ENCODE measurements around the gene SLC2A3. TPM values are rescaled to one million over a fixed set of nuclear protein-coding genes. Genes with fewer than 3 reads are reported as not detected.
A peak's percentile ranks its signal among the peaks of the same experiment; 100 is the strongest.
"Not testable (repeated sequence)": the region's sequence is repeated elsewhere in the genome, so short reads cannot be mapped to it uniquely, and the experiment has no call there.

Gene SLC2A3
- total RNA-seq, 1 donor from 2014 or later = 87.9 TPM

- H3K4me3 Mint-ChIP-seq = no peak overlapping the region
- CTCF ChIA-PET = no interaction called here
- DNase-seq = no peak
Observed at GRCh38 chr12:7951671-7952070, 15.7 kb upstream of the SLC2A3 start.

GRCh38 chr12:7950230-7950943 is 14.4 kb upstream of the SLC2A3 start:
- H3K9me3 Mint-ChIP-seq; H3K36me3 Mint-ChIP-seq (ENCODE audit: low read depth); H3K4me3 Mint-ChIP-seq; CTCF ChIA-PET; intact Hi-C loops (cut with micrococcal nuclease); ATAC-seq (ENCODE audit: low read depth); H3K27ac Mint-ChIP-seq; DNase-seq; H3K27me3 Mint-ChIP-seq: not testable (repeated sequence)
- peaks cover 14% of the 10 kb centered on the region for H3K4me1 Mint-ChIP-seq
- POLR2A ChIA-PET = interaction anchor here (0.7 kb wide), 1 partner anchor 95 kb away, joined by 3 read pairs; no protein-coding TSS in a partner anchor

More at GRCh38 chr12:7951671-7952070, 15.7 kb upstream of the SLC2A3 start:
- H3K4me1 Mint-ChIP-seq = peaks cover 14% of the 10 kb centered on the region
- H3K27me3 Mint-ChIP-seq = no peaks in the 10 kb centered on the region
- no peaks in the 10 kb centered on the region for H3K36me3 Mint-ChIP-seq (ENCODE audit: low read depth)
- intact Hi-C loops (cut with micrococcal nuclease) = no loop called here
- ATAC-seq (ENCODE audit: low read depth) = no peak
- H3K9me3 Mint-ChIP-seq = no peaks in the 10 kb centered on the region
- no peak overlapping the region for H3K27ac Mint-ChIP-seq
- TF ChIP-seq CTCF (IDR thresholded peaks at IDR 0.05) = no peak
- POLR2A ChIA-PET = no interaction called here

- ChIA-PET CTCF (interaction anchor here (1.5 kb wide), 1 partner anchor 11 kb away, joined by 7 read pairs; no protein-coding TSS in a partner anchor), POLR2A (interaction anchor here (0.7 to 1.9 kb wide), 4 partner anchors 10 to 24 kb away, joined by 3 to 11 read pairs (median 6); partner anchors contain the start of gene SLC2A3)
- Mint-ChIP-seq H3K9me3 (no peaks in the 10 kb centered on the region), H3K27me3 (no peaks in the 10 kb centered on the region), H3K4me3 (no peak overlapping the region), H3K4me1 (peaks cover 11% of the 10 kb centered on the region), H3K27ac (peak overlapping the region; percentile 16), H3K36me3 (ENCODE audit: low read depth) (no peaks in the 10 kb centered on the region)
- DNase-seq = no peak
- peak; percentile 61 for ATAC-seq (ENCODE audit: low read depth)
- no peak for TF ChIP-seq CTCF (IDR thresholded peaks at IDR 0.05)
- intact Hi-C loops (cut with micrococcal nuclease) = no loop called here
Observed at GRCh38 chr12:7948589-7949260, 12.7 kb upstream of the SLC2A3 start.

GRCh38 chr12:7947011-7947410 is 11.0 kb upstream of the SLC2A3 start:
- POLR2A ChIA-PET = no interaction called here

GRCh38 chr12:7944760-7945159 is 8.8 kb upstream of the SLC2A3 start:
- DNase-seq; intact Hi-C loops (cut with micrococcal nuclease); H3K9me3 Mint-ChIP-seq; CTCF ChIA-PET; ATAC-seq (ENCODE audit: low read depth); H3K27ac Mint-ChIP-seq; H3K36me3 Mint-ChIP-seq (ENCODE audit: low read depth); H3K4me3 Mint-ChIP-seq; H3K27me3 Mint-ChIP-seq: not testable (repeated sequence)
- peaks cover 11% of the 10 kb centered on the region for H3K4me1 Mint-ChIP-seq
- POLR2A ChIA-PET = interaction anchor here (0.6 kb wide), 1 partner anchor 16 kb away, joined by 4 read pairs; no protein-coding TSS in a partner anchor

More at GRCh38 chr12:7947011-7947410, 11.0 kb upstream of the SLC2A3 start:
- DNase-seq = no peak
- ATAC-seq (ENCODE audit: low read depth) = no peak
- Mint-ChIP-seq H3K27ac (no peak overlapping the region), H3K27me3 (no peaks in the 10 kb centered on the region), H3K4me1 (peaks cover 11% of the 10 kb centered on the region), H3K9me3 (no peaks in the 10 kb centered on the region), H3K36me3 (ENCODE audit: low read depth) (no peaks in the 10 kb centered on the region), H3K4me3 (no peak overlapping the region)
- no peak for TF ChIP-seq CTCF (IDR thresholded peaks at IDR 0.05)
- CTCF ChIA-PET = no interaction called here
- intact Hi-C loops (cut with micrococcal nuclease) = no loop called here

- ChIA-PET CTCF (no interaction called here), POLR2A (interaction anchor here (0.6 to 3.2 kb wide), 2 partner anchors 18 to 20 kb away, joined by 3 to 32 read pairs; no protein-coding TSS in a partner anchor)
- intact Hi-C loops (cut with micrococcal nuclease) = no loop called here
- Mint-ChIP-seq H3K27me3 (no peaks in the 10 kb centered on the region), H3K9me3 (no peaks in the 10 kb centered on the region), H3K4me1 (no peaks in the 10 kb centered on the region), H3K36me3 (ENCODE audit: low read depth) (no peaks in the 10 kb centered on the region), H3K27ac (no peak overlapping the region), H3K4me3 (no peak overlapping the region)
- no peak for ATAC-seq (ENCODE audit: low read depth)
- DNase-seq = no peak
- no peak for TF ChIP-seq CTCF (IDR thresholded peaks at IDR 0.05)
Observed at GRCh38 chr12:7940906-7941305, 4.9 kb upstream of the SLC2A3 start.
